Anterior cingulate cortex (tissue), 58 donors: ENCODE data around the gene FBRSL1.
A peak's percentile ranks its signal among the peaks of the same experiment; 100 is the strongest.

ENCODE experiments used
- DNase-seq, 58 donors: peaks; one replicate each; lab custom pipeline; 2025; lab: John Stamatoyannopoulos, UW

FBRSL1 gene

DNA sequence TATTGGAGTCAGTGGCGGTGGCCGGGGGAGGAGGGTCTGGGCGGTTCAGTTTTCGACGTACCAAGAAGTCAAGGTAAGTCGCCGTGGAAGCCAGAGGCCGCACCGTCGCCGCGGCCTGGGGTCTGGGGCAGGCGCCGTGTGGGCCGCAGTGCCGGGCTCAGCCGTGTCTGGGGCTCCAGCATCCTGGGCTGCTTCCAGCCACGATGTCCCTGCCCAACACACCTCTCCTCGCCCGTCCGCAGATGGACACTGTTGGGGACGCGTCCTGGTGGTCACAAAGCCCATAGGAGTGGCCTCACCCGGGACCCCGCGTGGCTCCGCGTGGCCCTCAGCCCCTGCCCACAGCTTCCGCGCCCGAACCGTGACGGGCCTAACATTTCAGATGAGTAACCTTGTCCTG is 59.1 kb downstream of the FBRSL1 start:
- no peak for DNase-seq

DNA sequence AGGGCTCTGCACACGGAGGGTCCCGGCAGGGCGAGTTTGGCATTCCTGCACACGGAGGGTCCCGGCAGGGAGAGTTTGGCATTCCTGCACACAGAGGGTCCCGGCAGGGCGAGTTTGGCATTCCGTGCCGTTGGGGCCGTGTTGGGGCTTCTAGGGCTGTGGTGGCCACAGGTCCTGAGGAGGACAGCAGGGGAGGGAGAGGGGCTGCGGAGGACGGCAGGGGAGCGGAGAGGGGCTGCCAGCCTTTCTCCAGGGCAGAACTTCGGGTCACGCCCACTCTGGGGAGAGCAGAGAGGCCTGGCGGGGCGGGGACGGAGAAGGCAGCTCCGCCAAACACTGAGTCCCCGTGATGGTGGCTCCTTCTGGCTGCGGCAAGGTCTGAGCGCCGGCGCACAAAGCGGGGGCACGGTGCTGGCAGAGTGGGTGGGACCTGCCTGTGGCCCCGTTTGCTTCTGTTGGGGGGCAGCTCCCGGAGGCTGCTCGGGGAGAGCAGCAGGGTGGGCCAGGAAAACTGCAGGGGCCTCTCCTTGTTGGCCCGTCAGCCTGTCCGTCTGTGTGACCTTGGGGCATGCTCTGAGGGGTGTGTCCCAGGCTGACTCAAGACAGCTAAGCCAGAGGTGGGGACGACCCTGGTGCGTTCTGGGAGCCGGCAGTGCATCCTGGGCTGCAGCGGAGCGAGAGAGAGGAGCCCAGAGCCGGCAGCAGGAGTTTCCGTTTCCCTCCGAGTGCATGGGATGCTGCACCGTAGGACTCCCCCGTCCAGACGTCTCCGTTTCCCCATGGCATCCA is 60.3 kb downstream of the FBRSL1 start:
- DNase-seq, result no peak

DNA sequence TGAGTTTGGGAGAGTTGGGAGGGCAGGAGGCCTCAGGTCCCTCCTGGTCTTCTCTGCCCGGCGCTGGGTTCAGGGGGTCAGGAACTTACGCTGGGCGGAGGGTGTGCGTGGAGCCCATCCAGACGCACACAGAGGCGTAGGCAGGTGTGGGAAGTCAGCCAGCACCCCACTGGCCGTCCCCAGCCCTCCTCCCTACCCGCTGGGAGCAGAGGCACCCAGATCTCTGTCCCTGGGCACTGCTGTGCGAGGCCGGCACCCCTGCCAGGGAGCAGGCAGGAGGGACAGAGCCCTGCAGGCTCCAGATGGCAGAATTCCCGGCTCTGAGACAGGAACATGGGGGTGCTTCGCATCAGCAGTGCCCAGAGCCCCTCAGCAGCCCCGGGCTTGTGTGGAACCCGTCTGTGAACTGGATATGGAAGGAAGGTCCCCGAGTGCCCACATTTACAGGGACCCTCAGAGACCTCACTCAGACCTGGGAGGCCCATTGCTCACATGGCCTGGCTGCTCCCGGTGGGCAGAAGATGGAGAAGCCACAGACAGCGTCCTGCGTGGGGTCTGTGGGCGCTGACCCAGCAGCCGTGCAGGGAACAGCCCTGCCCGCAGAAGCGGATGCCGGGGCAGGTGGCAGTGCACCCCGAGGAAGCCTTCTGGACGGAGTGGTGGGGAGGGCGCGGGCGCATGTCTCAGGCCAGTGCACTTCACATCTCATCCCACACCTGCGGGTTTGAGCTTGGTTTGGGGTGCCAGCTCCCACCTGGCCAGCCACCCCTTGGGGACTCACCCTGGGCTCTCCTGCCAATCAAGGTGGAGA is 61.1 kb downstream of the FBRSL1 start:
- DNase-seq, result peak in 1 of 58 donors; percentile 6

DNA sequence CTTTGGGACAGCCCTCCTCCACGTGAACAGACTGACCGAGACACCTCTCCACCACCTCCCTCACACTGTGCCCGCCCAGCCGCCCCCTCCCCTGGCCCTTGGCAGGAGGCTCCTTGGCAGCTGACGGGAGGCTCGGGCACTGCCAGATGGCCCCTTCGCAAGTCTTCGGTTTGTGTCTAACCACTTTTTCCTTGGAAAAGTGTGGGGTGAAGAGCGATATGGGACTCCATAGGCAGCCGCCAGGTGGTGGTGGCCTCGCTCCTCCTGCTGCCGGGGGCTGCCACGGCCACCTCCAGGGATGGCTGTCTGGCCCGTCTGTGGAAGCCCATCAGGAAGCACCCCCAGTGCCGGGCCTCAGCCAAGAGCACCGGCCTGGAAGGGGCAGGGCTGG is 61.7 kb downstream of the FBRSL1 start:
- DNase-seq, result peak in 14 of 58 donors; percentile 5 to 42 (median 16)

DNA sequence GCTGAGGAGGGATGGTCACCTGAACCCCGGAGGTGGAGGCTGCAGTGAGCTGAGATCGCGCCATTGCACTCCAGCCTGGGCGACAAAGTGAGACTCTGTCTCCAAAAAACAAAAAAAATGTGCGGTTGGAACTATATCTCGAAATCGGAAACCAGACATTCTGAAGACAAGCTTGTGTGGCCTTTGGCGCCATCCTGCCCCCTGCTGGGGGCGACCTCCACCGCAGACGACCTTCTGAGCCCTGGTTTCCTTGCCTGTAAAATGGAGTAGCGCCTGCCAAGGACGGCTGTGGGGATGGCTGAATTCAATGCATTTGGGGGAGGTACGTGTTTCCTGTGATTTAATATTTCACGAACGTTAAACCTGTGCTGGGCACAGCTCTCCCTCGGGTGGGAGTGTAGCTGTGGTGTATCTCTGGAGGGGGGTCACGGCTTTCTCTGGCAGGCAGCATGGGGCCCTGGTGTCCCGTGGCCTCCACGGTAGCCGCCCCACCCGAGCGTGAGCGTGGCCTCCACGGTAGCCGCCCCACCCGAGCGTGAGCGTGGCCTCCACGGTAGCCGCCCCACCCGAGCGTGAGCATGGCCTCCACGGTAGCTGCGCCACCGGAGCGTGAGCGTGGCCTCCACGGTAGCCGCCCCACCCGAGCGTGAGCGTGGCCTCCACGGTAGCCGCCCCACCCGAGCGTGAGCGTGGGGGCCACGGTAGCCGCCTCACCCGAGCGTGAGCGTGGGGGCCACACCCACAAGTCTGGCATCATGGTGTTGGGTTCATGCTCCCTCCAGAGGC is 65.1 kb downstream of the FBRSL1 start:
- DNase-seq, result no peak

DNA sequence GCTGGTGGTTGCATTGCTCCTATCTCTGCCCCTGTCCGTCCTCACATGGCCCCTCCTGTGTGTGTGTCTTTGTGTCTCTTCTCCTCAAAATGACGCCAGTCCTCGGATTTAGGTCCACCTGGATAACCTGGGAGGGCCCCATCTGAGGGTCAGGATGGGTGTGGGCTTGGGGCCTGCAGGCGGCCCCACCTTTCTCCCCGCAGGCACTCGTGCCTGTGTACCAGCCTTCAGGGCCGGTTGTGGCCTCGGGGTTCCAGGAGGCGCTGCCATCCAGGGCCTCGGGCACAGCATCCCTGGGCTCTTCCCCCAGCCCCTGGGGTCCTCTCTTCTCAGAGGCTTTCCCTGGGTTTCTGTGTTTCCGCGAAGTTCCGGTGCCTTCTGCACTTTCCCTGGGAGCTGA is 65.7 kb downstream of the FBRSL1 start:
- DNase-seq, result no peak

DNA sequence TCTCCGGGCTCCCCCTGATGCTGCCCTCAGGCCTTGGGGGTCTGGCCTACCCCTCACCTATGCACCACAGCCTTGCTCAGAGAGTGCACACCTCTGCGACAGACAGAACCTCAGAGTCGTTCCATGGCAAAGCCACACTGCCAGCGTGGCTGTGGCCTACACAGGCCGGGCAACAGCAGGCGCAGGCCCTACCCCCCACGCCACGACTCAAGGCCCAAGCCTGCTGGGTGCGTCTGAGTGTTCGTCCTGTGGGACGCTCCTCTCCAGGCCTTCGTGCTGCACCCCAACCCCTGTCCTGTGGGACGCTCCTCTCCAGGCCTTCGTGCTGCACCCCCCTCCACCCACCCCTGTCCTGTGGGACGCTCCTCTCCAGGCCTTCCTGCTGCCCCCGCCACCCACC is 66.3 kb downstream of the FBRSL1 start:
- no peak for DNase-seq

DNA sequence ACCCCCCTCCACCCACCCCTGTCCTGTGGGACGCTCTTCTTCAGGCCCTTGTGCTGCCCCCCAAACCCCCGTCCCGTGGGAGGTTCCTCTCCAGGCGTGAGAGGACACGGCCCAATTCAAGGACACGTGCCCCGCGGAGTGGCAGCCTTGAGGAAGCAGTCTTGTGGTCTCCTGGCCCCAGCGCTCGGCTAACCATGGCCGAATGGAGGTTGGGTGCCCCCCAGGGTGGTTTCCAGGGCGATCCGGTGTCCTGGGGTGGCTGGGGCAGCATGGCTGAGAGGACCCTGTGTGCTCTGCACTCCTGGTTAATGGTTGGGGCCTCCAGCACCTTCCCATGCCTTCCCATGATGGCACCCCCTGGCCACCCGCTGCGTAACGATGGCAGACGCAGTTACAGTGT is 66.8 kb downstream of the FBRSL1 start:
- no peak for DNase-seq

DNA sequence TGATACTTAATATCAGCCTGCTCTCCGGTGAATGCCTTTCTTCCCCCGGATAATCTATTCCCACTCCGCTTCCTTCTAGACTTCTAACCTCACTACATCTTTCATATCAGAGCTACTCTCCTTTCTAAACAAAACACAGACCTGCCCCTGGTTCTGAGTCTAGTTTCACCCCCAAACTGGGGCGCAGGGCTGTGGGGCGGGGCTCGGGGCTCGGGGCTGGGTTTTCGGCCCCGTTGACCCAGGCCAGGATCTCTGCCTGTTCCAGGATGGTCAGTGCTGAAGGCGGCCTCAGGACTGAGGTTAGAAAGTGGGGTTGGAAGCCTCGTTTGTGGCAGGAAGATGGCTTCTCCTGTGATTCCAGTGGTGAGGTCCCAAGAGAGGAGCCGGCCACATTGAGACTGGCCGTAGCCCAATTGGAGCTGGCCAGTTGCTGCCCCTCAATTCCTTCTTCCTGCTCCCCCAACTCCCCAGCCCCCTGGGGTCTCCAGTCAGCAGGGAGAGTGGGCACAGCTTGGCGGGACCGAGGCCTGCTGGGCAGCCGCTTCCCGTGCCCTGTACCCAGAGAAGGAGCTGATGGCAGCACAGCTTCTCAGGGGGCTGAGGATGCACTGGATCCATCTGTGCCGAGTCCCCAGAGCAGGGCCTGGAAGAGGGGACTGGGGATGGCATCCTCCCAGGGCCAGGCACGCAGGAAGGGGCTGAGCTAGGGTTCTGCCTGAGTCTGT is 67.5 kb downstream of the FBRSL1 start:
- no peak for DNase-seq

DNA sequence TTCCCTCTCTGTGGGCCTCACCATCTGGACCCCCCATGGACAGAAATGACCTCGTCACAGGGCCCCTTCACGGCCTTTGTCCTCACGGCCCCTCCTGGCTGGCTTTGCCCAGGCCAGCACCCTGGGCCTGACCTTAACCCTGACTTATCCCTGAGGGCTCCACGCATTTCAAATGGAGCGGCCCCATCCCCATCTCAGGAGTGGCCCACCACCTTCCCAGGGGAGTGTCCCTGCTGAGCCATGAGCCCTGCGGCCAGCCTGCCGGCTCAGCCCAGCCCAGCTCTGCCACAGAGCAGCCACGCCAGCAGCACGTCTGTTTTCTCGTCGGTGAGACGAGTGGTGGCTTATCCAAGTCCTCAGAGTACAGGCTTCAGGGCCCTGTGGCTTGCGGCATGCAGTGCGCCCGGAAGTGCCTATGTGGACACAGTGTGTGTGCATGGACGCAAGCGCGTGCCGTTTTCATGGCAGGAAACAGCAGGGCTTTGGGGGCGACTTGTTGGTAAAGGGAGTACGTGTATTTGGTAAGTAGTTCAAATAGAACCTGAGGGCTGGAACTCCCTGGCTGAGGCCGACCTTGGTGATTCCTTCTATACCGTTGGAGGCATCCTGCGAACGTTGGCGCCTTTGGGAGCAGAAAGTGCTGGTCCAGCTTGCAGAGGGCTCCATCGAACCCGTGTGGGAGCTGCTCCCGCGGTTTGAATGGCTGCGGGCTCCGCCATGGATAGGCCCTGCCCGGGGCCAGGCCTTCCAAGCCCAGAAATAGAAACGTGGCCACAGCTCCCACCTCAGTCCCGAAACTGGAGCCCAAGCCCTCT is 68.3 kb downstream of the FBRSL1 start:
- no peak for DNase-seq

DNA sequence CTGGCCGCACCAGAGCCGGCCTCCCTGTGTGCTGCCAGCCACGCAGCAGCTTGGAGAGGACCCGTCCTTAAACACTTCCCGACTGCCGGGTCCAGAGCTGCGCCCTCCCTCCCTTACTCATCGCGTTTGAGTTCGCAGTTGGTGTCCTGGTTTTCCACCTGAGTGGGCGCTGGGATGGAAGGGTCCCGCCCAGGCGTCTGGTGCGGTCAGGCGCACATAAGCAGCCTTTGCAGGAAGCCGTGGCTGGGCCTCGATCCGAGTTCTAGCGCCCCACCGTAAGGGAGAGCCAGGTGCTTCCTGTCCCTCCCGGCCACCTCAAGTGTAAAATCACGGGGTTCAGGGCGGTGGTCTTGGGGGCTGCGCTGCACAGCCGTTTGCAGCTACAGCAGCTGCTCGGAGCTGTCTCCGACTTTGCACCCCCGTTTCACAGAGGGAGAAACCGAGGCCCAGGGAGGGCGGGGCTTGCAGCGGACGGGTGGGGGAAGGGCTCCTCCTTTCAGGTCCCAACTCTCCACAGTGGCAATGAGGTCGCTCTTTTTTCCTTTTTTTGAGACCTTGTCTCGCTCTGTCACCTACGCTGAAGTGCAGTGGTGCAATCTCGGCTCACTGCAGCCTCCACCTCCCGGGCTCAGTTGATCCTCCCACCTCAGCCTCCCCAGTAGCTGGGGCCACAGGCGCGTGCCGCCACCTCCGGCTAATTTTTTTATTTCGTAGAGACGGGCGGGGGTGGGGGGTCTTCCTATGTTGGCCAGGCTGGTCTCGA is 69.1 kb downstream of the FBRSL1 start:
- DNase-seq, result no peak

DNA sequence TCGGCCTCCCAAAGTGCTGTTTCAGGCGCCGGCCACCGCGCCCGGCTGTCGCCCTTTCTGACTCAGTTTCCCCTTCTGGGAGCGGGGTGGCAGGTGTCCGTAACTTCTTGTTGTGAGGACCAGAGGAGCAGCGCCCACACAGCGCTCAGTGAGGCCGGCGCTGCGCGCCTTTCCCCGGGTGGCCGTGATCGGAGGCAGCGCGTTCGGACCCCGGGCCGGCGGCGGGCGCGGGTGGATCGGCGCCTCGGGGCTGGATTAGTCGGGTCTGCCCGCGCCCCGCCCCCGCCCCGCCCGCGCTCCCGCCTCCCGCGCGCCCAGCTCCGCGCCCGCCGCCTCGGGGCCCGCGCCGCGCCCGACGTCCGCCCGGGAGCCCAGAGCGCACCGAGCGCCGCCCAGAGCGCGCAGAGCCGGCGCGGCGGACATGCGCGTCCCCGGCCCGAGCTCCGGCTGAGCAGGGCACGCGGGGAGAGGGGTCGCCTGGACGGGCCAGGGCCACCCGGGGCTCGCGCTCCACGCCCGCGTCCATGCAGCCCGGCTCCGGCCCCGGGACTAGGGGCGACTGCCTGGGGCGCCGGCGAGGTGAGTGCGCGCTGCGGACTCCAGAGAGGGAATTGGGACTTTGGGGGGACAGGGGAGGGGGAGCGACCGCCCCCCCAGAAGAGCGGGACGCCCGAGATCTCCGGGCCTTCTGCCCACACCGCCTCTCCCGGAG is 69.9 kb downstream of the FBRSL1 start:
- DNase-seq, result peak in 29 of 58 donors; percentile 7 to 52 (median 22)

DNA sequence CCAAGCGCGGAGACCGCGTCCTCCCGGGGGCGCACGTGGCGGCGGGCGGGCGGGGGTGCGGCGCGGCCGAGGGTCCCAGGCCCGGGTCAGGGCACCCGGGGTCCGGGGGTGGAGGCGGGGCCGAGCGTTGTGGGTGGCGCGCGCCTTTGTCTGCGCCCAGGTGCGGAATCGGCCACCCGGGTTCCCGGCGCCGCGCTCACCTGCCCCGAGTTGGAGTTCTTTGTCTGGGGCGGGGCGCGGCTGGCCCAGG is 70.3 kb downstream of the FBRSL1 start:
- no peak for DNase-seq

DNA sequence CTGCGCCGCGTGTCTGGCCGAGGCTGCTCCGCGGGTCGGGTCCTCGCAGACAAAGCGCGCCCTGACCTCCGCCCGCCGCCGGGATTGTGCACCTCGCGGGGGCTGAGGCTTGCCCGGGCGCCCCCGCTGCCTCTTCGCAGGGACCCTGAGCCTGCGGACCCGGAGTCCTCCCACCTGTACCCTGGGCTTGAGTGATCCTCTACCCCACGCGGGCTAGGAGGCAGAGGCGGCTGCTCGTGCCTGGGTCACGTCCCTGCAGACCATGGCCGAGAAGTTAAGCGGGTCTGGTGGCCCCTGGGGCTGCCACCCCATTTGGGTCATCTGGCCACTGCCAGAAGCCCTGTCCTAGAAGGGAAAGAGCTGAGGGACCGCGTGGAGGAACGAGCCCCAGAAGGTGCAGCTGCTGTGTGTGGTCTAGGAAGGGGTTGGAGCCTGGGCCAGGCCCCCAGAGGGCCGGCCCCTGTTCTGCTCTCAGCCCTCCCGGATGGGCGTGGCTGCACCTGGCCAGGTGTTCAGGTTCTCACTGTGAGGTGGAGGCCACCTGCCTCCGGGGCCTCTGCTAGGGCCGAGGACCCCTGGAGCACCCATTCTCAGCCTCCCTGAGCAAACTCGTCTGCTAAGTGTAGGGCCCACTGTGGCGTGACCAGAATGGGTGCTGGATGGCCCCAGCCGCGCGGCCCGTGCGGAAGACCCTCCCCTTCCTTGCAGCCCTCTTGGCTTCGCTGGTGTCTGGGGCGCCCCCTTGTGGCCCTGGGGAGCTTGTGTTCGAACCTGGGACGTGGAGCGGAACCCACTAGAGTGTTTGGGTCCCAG is 70.9 kb downstream of the FBRSL1 start:
- peak in 10 of 58 donors; percentile 2 to 45 (median 15) for DNase-seq
